Peyer's patch (tissue), 4 donors: ENCODE results near the gene TP53TG3.
"Not testable (repeated sequence)": the region's sequence is repeated elsewhere in the genome, so short reads cannot be mapped to it uniquely, and the experiment has no call there.

ENCODE experiments used
- POLR2A ChIP-seq, 2 donors: fragments of 450-650 bp; IDR thresholded peaks; one replicate each; pipeline ENCODE4 v1.5.1; 2017; ENCODE audit warnings: antibody characterized with exemption in 2 of 2, mild to moderate bottlenecking in 2 of 2, moderate library complexity in 2 of 2
- TF ChIP-seq, protein P1 (sequence below), 6 experiments: fragments of 450-650 bp in 4 of 6; fragments of 200-600 bp in 2 of 6; sonication (generic) in 1 of 6; IDR thresholded peaks; one replicate each; pipeline ENCODE4 v1.5.1; 2017 to 2019; ENCODE audit warnings: antibody characterized with exemption in 6 of 6, mild to moderate bottlenecking in 3 of 6, moderate library complexity in 1 of 6

DNA sequence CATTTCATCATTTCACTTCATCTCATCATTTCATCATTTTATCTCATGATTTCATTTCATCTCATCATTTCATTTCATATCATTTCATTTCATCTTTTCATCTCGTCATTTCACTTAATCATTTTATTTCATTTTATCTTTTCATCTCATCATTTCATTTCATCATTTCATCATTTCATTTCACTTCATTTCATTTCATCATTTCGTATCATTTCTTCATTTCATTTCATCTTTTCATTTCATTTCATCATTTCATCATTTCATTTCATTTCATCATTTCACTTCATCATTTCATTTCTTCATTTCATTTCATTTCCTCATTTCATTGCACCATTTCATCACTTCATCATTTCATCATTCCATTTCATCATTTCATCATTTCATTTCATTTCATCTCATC lies 29.8 kb downstream of the TP53TG3 start:
- TF ChIP-seq POLR2A (IDR thresholded peaks at IDR 0.05), result not testable (repeated sequence)
- TF ChIP-seq, protein P1, sequence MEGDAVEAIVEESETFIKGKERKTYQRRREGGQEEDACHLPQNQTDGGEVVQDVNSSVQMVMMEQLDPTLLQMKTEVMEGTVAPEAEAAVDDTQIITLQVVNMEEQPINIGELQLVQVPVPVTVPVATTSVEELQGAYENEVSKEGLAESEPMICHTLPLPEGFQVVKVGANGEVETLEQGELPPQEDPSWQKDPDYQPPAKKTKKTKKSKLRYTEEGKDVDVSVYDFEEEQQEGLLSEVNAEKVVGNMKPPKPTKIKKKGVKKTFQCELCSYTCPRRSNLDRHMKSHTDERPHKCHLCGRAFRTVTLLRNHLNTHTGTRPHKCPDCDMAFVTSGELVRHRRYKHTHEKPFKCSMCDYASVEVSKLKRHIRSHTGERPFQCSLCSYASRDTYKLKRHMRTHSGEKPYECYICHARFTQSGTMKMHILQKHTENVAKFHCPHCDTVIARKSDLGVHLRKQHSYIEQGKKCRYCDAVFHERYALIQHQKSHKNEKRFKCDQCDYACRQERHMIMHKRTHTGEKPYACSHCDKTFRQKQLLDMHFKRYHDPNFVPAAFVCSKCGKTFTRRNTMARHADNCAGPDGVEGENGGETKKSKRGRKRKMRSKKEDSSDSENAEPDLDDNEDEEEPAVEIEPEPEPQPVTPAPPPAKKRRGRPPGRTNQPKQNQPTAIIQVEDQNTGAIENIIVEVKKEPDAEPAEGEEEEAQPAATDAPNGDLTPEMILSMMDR (IDR thresholded peaks at IDR 0.05), result not testable (repeated sequence)
